HL-60/S4 treated with retinoic acid at 250 ng/mL for 4 days and 3 days (cell line): ENCODE measurements around the gene PPIP5K1.

Source experiments
- in situ Hi-C: fragments of 300-500 bp; cut with MboI; formaldehyde crosslinking; loops from 2 replicates; pipeline ENCODE4 v1.7.0; 2022; ENCODE audit warnings: low sequenced_read_pairs

Gene PPIP5K1

DNA sequence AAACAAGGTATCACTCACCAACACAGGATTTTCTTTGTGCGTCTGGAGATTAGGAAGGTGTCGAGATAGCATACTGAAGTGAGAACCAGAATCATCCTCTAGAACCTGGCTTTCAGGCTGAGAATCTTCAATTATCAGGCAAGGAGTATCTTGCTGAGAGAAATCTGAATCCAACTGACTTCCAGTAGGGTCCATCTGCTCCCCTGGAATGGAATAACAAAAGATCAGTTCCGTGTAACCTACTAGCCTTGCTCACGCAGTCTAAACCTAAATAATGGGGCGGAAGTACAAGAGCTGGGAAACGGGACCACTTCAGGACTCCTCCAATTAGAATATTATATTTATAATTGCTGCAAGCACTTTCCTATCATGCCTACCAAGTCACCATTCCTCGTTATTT, 97.7 kb downstream of the PPIP5K1 start:
- in situ Hi-C loops = no loop called here

- in situ Hi-C loops = no loop called here
These were observed 100.8 kb downstream of the PPIP5K1 start for GRCh38 chr15:43489191-43489590.

GRCh38 chr15:43488790-43489189, 101.2 kb downstream of the PPIP5K1 start:
- in situ Hi-C loops = no loop called here

GRCh38 chr15:43487271-43487895, 102.6 kb downstream of the PPIP5K1 start:
- in situ Hi-C loops = no loop called here

DNA sequence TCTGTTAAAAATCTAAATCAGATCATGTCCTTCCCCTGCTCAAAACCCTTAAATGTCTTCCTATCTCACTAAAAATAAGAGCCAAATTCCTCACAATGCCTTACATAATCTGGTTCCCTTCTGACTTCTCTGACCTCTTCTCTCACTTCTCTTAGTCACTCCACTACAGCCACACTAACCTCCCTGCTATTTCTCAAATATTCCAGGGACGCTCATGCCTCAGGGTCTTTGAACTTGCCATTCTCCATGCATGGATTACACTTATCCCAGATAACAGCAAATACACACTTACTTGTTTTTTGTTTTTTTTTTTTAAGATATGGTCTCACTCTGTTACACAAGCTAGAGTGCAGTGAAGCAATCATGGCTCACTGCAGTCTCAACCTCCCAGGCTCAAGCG, 105.6 kb downstream of the PPIP5K1 start:
- in situ Hi-C loops = no loop called here
